GM12878 (cell line): ENCODE results near the gene KIF21B. TPM values are rescaled to one million over a fixed set of nuclear protein-coding genes. Genes with fewer than 3 reads are reported as not detected.
A peak's percentile ranks its signal among the peaks of the same experiment; 100 is the strongest.

ENCODE experiments used
- CBFB ChIP-seq: IDR thresholded peaks from 2 replicates; pipeline ENCODE4 v1.6.1; 2016; ENCODE audit warnings: antibody characterized with exemption, low read depth
- CHD4 ChIP-seq: fragments of 200-600 bp; sonication (generic); IDR thresholded peaks from 2 replicates; pipeline ENCODE4 v1.6.1; 2016; ENCODE audit warnings: mild to moderate bottlenecking
- DPF2 ChIP-seq: fragments of 450-650 bp; IDR thresholded peaks from 2 replicates; pipeline ENCODE4 v1.6.1; 2017; ENCODE audit warnings: mild to moderate bottlenecking
- HCFC1 ChIP-seq: fragments of 150-350 bp; IDR thresholded peaks from 2 replicates; pipeline ENCODE4 v1.6.1; 2014; ENCODE audit warnings: low read length
- IKZF2 ChIP-seq, 2 experiments: fragments of 450-650 bp; IDR thresholded peaks; 2 replicates each; pipeline ENCODE4 v1.6.1; 2017; ENCODE audit warnings: mild to moderate bottlenecking in 2 of 2, moderate library complexity in 2 of 2
- JUNB ChIP-seq: IDR thresholded peaks from 2 replicates; pipeline ENCODE4 v1.6.1; 2016; ENCODE audit warnings: antibody characterized with exemption, mild to moderate bottlenecking
- MEF2A ChIP-seq: IDR thresholded peaks from 2 replicates; pipeline ENCODE4 v1.6.1; 2011; ENCODE audit warnings: low read depth, mild to moderate bottlenecking, low read length, moderate library complexity; ENCODE audit not compliant: insufficient read depth
- MTA2 ChIP-seq: fragments of 450-650 bp; IDR thresholded peaks from 2 replicates; pipeline ENCODE4 v1.6.1; 2016; ENCODE audit warnings: low read depth, mild to moderate bottlenecking, moderate library complexity
- NR2F1 ChIP-seq: fragments of 450-650 bp; conservative IDR thresholded peaks from 2 replicates; pipeline ENCODE4 v1.6.1; 2017; ENCODE audit warnings: mild to moderate bottlenecking
- RAD51 ChIP-seq: fragments of 450-650 bp; IDR thresholded peaks from 2 replicates; pipeline ENCODE4 v1.6.1; 2016; ENCODE audit warnings: moderate library complexity, mild to moderate bottlenecking, inconsistent platforms
- RCOR1 ChIP-seq: conservative IDR thresholded peaks from 2 replicates; pipeline ENCODE4 v1.6.1; 2012; ENCODE audit warnings: low read depth, low read length, improper control_type of control experiment
- SMARCA5 ChIP-seq: fragments of 450-650 bp; IDR thresholded peaks from 2 replicates; pipeline ENCODE4 v1.6.1; 2017; ENCODE audit warnings: mild to moderate bottlenecking
- ZBED1 ChIP-seq: IDR thresholded peaks from 2 replicates; pipeline ENCODE4 v1.6.1; 2016; ENCODE audit warnings: borderline replicate concordance
- polyA plus RNA-seq, 11 experiments: library from polyadenylated mRNA; depleted of rRNA in 4 of 11; unstranded in 6 of 11; stranded (reverse) in 5 of 11; fragments of >200 nt; fragmentation: Nextera tagmentation in 4 of 11; fragmentation: Illumina TruSeq in 1 of 11; extraction: Ambion mirVana in 4 of 11; extraction: Trizol in 1 of 11; gene quantifications; 1 replicate in 1 of 11; 2 replicates in 10 of 11; pipeline versions ENCODE4 v1.2.1 to v1.2.3, GENCODE V29; 2011 to 2016; ENCODE audit warnings: inconsistent platforms in 2 of 11, missing spikeins in 2 of 11, low read depth in 1 of 11
- total RNA-seq, 4 experiments: library from RNA; depleted of rRNA in 3 of 4; stranded (reverse); fragments of >200 nt in 3 of 4; fragmentation: Illumina TruSeq in 1 of 4; extraction: Trizol in 1 of 4; gene quantifications; 2 replicates each; pipeline versions ENCODE4 v1.2.1 to v1.2.3, GENCODE V29; 2013 to 2021
- TF ChIP-seq, protein P1 (sequence below): fragments of 450-650 bp; IDR thresholded peaks from 2 replicates; pipeline ENCODE4 v1.6.1; 2017; ENCODE audit warnings: mild to moderate bottlenecking, moderate library complexity
- TF ChIP-seq, protein P2 (sequence below): fragments of 450-650 bp; IDR thresholded peaks from 2 replicates; pipeline ENCODE4 v1.6.1; 2017; ENCODE audit warnings: low read depth, mild to moderate bottlenecking, moderate library complexity
- TF ChIP-seq, protein P3 (sequence below): fragments of 150-350 bp; IDR thresholded peaks from 2 replicates; pipeline ENCODE4 v1.6.1; 2016; ENCODE audit warnings: low read depth, low read length
- TF ChIP-seq, protein P4 (sequence below): fragments of 450-650 bp; IDR thresholded peaks from 2 replicates; pipeline ENCODE4 v1.6.1; 2016; ENCODE audit warnings: mild to moderate bottlenecking

The KIF21B gene
- total and polyA plus RNA-seq, 10 of the 15 experiments (the other 5 are each of a cell fraction or from before 2014, with no cell fraction given) = 2.3 to 47.7 (median 12.6) TPM

DNA sequence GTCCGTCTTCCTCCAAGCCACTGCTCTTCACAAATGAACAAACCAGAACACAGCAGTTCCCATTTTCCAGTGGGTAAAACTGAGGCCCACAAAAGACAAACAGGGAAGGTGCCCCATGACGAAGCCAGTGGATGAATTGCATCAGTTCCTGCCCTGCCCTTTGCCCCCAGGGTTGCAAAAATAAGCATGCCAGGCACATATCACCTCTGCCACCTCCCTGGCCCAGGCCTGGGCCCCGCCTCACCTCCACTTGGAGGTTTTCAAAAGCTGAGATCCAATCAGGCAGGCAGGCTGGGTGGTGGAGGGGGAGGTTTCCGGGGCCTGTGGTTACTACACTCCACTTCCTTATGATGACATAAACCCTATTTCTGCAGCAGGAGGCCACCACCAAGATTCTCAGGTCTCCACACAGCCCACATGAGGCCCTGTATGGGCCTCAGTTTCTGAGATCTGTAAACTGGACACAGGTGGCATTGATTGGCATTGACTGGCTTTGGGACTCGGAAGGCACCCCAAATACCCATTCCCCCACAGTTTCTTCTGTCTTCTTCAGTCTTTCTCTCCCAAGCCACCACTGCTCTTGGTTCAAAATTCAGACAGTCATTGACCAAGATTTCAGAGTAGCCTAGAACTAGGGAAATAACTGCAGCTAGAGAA is 4.1 kb downstream of the KIF21B start (continued):
- TF ChIP-seq, protein P1, sequence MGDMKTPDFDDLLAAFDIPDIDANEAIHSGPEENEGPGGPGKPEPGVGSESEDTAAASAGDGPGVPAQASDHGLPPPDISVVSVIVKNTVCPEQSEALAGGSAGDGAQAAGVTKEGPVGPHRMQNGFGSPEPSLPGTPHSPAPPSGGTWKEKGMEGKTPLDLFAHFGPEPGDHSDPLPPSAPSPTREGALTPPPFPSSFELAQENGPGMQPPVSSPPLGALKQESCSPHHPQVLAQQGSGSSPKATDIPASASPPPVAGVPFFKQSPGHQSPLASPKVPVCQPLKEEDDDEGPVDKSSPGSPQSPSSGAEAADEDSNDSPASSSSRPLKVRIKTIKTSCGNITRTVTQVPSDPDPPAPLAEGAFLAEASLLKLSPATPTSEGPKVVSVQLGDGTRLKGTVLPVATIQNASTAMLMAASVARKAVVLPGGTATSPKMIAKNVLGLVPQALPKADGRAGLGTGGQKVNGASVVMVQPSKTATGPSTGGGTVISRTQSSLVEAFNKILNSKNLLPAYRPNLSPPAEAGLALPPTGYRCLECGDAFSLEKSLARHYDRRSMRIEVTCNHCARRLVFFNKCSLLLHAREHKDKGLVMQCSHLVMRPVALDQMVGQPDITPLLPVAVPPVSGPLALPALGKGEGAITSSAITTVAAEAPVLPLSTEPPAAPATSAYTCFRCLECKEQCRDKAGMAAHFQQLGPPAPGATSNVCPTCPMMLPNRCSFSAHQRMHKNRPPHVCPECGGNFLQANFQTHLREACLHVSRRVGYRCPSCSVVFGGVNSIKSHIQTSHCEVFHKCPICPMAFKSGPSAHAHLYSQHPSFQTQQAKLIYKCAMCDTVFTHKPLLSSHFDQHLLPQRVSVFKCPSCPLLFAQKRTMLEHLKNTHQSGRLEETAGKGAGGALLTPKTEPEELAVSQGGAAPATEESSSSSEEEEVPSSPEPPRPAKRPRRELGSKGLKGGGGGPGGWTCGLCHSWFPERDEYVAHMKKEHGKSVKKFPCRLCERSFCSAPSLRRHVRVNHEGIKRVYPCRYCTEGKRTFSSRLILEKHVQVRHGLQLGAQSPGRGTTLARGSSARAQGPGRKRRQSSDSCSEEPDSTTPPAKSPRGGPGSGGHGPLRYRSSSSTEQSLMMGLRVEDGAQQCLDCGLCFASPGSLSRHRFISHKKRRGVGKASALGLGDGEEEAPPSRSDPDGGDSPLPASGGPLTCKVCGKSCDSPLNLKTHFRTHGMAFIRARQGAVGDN = peak; percentile 96
- TF ChIP-seq, protein P2, sequence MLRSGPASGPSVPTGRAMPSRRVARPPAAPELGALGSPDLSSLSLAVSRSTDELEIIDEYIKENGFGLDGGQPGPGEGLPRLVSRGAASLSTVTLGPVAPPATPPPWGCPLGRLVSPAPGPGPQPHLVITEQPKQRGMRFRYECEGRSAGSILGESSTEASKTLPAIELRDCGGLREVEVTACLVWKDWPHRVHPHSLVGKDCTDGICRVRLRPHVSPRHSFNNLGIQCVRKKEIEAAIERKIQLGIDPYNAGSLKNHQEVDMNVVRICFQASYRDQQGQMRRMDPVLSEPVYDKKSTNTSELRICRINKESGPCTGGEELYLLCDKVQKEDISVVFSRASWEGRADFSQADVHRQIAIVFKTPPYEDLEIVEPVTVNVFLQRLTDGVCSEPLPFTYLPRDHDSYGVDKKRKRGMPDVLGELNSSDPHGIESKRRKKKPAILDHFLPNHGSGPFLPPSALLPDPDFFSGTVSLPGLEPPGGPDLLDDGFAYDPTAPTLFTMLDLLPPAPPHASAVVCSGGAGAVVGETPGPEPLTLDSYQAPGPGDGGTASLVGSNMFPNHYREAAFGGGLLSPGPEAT = peak; percentile 69; the same call in 1 of the 2 replicates
- TF ChIP-seq, protein P3, sequence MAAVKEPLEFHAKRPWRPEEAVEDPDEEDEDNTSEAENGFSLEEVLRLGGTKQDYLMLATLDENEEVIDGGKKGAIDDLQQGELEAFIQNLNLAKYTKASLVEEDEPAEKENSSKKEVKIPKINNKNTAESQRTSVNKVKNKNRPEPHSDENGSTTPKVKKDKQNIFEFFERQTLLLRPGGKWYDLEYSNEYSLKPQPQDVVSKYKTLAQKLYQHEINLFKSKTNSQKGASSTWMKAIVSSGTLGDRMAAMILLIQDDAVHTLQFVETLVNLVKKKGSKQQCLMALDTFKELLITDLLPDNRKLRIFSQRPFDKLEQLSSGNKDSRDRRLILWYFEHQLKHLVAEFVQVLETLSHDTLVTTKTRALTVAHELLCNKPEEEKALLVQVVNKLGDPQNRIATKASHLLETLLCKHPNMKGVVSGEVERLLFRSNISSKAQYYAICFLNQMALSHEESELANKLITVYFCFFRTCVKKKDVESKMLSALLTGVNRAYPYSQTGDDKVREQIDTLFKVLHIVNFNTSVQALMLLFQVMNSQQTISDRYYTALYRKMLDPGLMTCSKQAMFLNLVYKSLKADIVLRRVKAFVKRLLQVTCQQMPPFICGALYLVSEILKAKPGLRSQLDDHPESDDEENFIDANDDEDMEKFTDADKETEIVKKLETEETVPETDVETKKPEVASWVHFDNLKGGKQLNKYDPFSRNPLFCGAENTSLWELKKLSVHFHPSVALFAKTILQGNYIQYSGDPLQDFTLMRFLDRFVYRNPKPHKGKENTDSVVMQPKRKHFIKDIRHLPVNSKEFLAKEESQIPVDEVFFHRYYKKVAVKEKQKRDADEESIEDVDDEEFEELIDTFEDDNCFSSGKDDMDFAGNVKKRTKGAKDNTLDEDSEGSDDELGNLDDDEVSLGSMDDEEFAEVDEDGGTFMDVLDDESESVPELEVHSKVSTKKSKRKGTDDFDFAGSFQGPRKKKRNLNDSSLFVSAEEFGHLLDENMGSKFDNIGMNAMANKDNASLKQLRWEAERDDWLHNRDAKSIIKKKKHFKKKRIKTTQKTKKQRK = no peak
- TF ChIP-seq NR2F1 (peak; percentile 89), CBFB (peak; percentile 96), MEF2A (peak; percentile 94), RAD51 (no peak), SMARCA5 (peak; percentile 50), ZBED1 (0 out of 2 replicates have a peak, but pooled peaks have one; percentile 23), DPF2 (peak; percentile 74), CHD4 (no peak), JUNB (peak; percentile 63), IKZF2 (IDR thresholded peaks at IDR 0.05) (peak; percentile 75 to 83), RCOR1 (peak; percentile 92; the same call in 1 of the 2 replicates), MTA2 (peak; percentile 62; the same call in 1 of the 2 replicates), HCFC1 (no peak)
- TF ChIP-seq, protein P4, sequence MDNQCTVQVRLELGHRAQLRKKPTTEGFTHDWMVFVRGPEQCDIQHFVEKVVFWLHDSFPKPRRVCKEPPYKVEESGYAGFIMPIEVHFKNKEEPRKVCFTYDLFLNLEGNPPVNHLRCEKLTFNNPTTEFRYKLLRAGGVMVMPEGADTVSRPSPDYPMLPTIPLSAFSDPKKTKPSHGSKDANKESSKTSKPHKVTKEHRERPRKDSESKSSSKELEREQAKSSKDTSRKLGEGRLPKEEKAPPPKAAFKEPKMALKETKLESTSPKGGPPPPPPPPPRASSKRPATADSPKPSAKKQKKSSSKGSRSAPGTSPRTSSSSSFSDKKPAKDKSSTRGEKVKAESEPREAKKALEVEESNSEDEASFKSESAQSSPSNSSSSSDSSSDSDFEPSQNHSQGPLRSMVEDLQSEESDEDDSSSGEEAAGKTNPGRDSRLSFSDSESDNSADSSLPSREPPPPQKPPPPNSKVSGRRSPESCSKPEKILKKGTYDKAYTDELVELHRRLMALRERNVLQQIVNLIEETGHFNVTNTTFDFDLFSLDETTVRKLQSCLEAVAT = 0 out of 2 replicates have a peak, but pooled peaks have one; percentile 28
